HG03060 (cell line): ENCODE measurements around the gene DECR2.
"Not testable (repeated sequence)": the region's sequence is repeated elsewhere in the genome, so short reads cannot be mapped to it uniquely, and the experiment has no call there.

Experiments
- ATAC-seq: cut with Tn5 transposase; IDR thresholded peaks from one replicate; pipeline ENCODE4 v1.9.1; 2021; ENCODE audit warnings: low read depth, moderate number of reproducible peaks; ENCODE audit not compliant: unreplicated experiment

Gene DECR2

GRCh38 chr16:397736-398332 is 3.9 kb upstream of the DECR2 start:
- ATAC-seq = no peak

- no peak for ATAC-seq
Measured at GRCh38 chr16:398561-399339, 2.9 kb upstream of the DECR2 start.

GRCh38 chr16:399340-400019 is 2.2 kb upstream of the DECR2 start:
- ATAC-seq = no peak

- no peak for ATAC-seq
Measured at GRCh38 chr16:400061-400591, 1.6 kb upstream of the DECR2 start.

- no peak for ATAC-seq
Measured at GRCh38 chr16:404971-405486, 3.3 kb downstream of the DECR2 start.

GRCh38 chr16:405548-406506 is 4.1 kb downstream of the DECR2 start:
- no peak for ATAC-seq

GRCh38 chr16:407253-407652 is 5.6 kb downstream of the DECR2 start:
- ATAC-seq = no peak

- no peak for ATAC-seq
Measured at GRCh38 chr16:410516-411178, 9.0 kb downstream of the DECR2 start.

GRCh38 chr16:411576-412265 is 10.0 kb downstream of the DECR2 start:
- ATAC-seq = no peak

GRCh38 chr16:414395-415169 is 12.9 kb downstream of the DECR2 start:
- ATAC-seq = no peak

GRCh38 chr16:415170-415498 is 13.4 kb downstream of the DECR2 start:
- not testable (repeated sequence) for ATAC-seq

- not testable (repeated sequence) for ATAC-seq
Measured at GRCh38 chr16:422179-422578, 20.5 kb downstream of the DECR2 start.

- no peak for ATAC-seq
Measured at GRCh38 chr16:424033-424622, 22.4 kb downstream of the DECR2 start.

GRCh38 chr16:424623-425081 is 23.0 kb downstream of the DECR2 start:
- no peak for ATAC-seq

- ATAC-seq = no peak
Measured at GRCh38 chr16:425082-425718, 23.5 kb downstream of the DECR2 start, which contains the start of gene RAB11FIP3. RAB11FIP3 (plus strand) TSS chr16:425649; CDS start chr16:426007, 358 bp downstream.

- ATAC-seq = no peak
Measured at GRCh38 chr16:425740-426114, 24.0 kb downstream of the DECR2 start.
